Breast epithelium (tissue), 4 donors: ENCODE measurements around the gene CADM1. TPM values are rescaled to one million over a fixed set of nuclear protein-coding genes. Genes with fewer than 3 reads are reported as not detected.

Source experiments
- DNase-seq, 2 donors: peaks; one replicate each; pipeline ENCODE4 v3.0.0-alpha.2; 2019; ENCODE audit warnings: low spot score in 2 of 2
- H3K27ac ChIP-seq, 2 donors: fragments of 200-600 bp; sonication (generic) in 1 of 2; one replicate each; pipeline ENCODE4 v1.5.1; 2016 to 2019; ENCODE audit warnings: mild to moderate bottlenecking in 1 of 2
- H3K27me3 ChIP-seq, 2 donors: fragments of 200-600 bp; sonication (generic) in 1 of 2; one replicate each; pipeline versions ENCODE4 v1.5.1 to v1.6.0; 2017 to 2019; ENCODE audit warnings: control low read depth in 1 of 2, mild to moderate bottlenecking in 1 of 2
- H3K36me3 ChIP-seq: fragments of 200-600 bp; one replicate; pipeline ENCODE4 v1.5.1; 2019
- H3K4me1 ChIP-seq, 2 donors: fragments of 200-600 bp; sonication (generic); one replicate each; pipeline ENCODE4 v1.5.1; 2016 to 2019; ENCODE audit warnings: control low read depth in 1 of 2
- H3K4me3 ChIP-seq, 3 donors: fragments of 200-600 bp; sonication (generic); 1 replicate in 2 of 3; 2 replicates in 1 of 3; pipeline ENCODE4 v1.5.1; 2016 to 2019; ENCODE audit warnings: mild to moderate bottlenecking in 3 of 3, moderate library complexity in 2 of 3
- H3K9me3 ChIP-seq, 2 donors: fragments of 200-600 bp; sonication (generic) in 1 of 2; one replicate each; pipeline ENCODE4 v1.5.1; 2016 to 2019; ENCODE audit warnings: control low read depth in 1 of 2
- CTCF ChIP-seq, 3 donors: fragments of 450-650 bp; IDR thresholded peaks; one replicate each; pipeline ENCODE4 v1.5.1; 2016 to 2017; ENCODE audit warnings: antibody characterized with exemption in 3 of 3, mild to moderate bottlenecking in 3 of 3, moderate library complexity in 3 of 3
- POLR2A ChIP-seq: fragments of 450-650 bp; IDR thresholded peaks from one replicate; pipeline ENCODE4 v1.6.1; 2016; ENCODE audit warnings: antibody characterized with exemption, mild to moderate bottlenecking, moderate library complexity
- POLR2AphosphoS5 ChIP-seq, 3 donors: sonication (generic); formaldehyde crosslinking; IDR thresholded peaks; one replicate each; pipeline ENCODE4 v1.6.1; 2017; ENCODE audit warnings: antibody characterized with exemption in 3 of 3
- intact Hi-C: fragments of 100-400 bp; cut with DNase I; formaldehyde crosslinking; loops from one replicate; pipeline ENCODE4 v1.15.1; 2023; ENCODE audit warnings: low total_unique reads
- total RNA-seq, 3 donors: library from RNA; depleted of rRNA; stranded (reverse); fragments of >200 nt; gene quantifications; one replicate each; pipeline ENCODE4 v1.1.0, GENCODE V29; 2016

The CADM1 gene
- total RNA-seq, 3 donors from 2014 or later: 5.3 to 48.4 (median 33.1) TPM

- TF ChIP-seq CTCF (IDR thresholded peaks at IDR 0.05): no peak
- TF ChIP-seq POLR2AphosphoS5 (IDR thresholded peaks at IDR 0.05): no peak
- TF ChIP-seq POLR2A: no peak
- intact Hi-C loops: loop anchor here (10.0 kb wide), 1 partner anchor 944 kb away; no protein-coding TSS in a partner anchor
- H3K27ac ChIP-seq: no peak overlapping the region
Observed at GRCh38 chr11:115330684-115331482, 173.3 kb downstream of the CADM1 start.

GRCh38 chr11:115326526-115326925, 177.7 kb downstream of the CADM1 start:
- no peak overlapping the region for H3K27ac ChIP-seq

More at GRCh38 chr11:115330684-115331482, 173.3 kb downstream of the CADM1 start:
- Histone ChIP-seq H3K27me3 (no peaks in the 10 kb centered on the region), H3K36me3 (no peaks in the 10 kb centered on the region), H3K4me1 (no peaks in the 10 kb centered on the region), H3K9me3 (no peaks in the 10 kb centered on the region), H3K4me3 (no peak overlapping the region)
- DNase-seq: no peak

GRCh38 chr11:115325523-115325922, 178.7 kb downstream of the CADM1 start:
- no peaks in the 10 kb centered on the region for H3K27me3 ChIP-seq
- H3K4me3 ChIP-seq: no peak overlapping the region
- intact Hi-C loops: no loop called here
- no peak for TF ChIP-seq CTCF (IDR thresholded peaks at IDR 0.05)
- DNase-seq: no peak
- no peaks in the 10 kb centered on the region for H3K36me3 ChIP-seq
- no peaks in the 10 kb centered on the region for H3K4me1 ChIP-seq
- no peak overlapping the region for H3K27ac ChIP-seq
- H3K9me3 ChIP-seq: no peaks in the 10 kb centered on the region

More at GRCh38 chr11:115326526-115326925, 177.7 kb downstream of the CADM1 start:
- Histone ChIP-seq H3K4me3 (no peak overlapping the region), H3K27me3 (no peaks in the 10 kb centered on the region), H3K36me3 (no peaks in the 10 kb centered on the region), H3K4me1 (no peaks in the 10 kb centered on the region), H3K9me3 (no peaks in the 10 kb centered on the region)
- DNase-seq: no peak
- TF ChIP-seq POLR2A (no peak), CTCF (IDR thresholded peaks at IDR 0.05) (no peak), POLR2AphosphoS5 (IDR thresholded peaks at IDR 0.05) (no peak)
- intact Hi-C loops: no loop called here

- H3K27ac ChIP-seq: no peak overlapping the region
- TF ChIP-seq POLR2AphosphoS5 (IDR thresholded peaks at IDR 0.05) (no peak), CTCF (IDR thresholded peaks at IDR 0.05) (peak; percentile 57 to 77 (median 71))
- H3K36me3 ChIP-seq: no peaks in the 10 kb centered on the region
- H3K9me3 ChIP-seq: no peaks in the 10 kb centered on the region
- H3K4me3 ChIP-seq: peak overlapping the region in 2 of 3 donors; percentile 2 to 26
- no peak for DNase-seq
- H3K4me1 ChIP-seq: no peaks in the 10 kb centered on the region
- H3K27me3 ChIP-seq: no peaks in the 10 kb centered on the region
- intact Hi-C loops: no loop called here
Observed at GRCh38 chr11:115324581-115325432, 179.4 kb downstream of the CADM1 start.
